GM19395 (cell line): ENCODE data around the gene FOXN3.
"Not testable (repeated sequence)": the region's sequence is repeated elsewhere in the genome, so short reads cannot be mapped to it uniquely, and the experiment has no call there.

ENCODE experiments used
- ATAC-seq: cut with Tn5 transposase; IDR thresholded peaks from one replicate; pipeline ENCODE4 v1.9.1; 2021; ENCODE audit warnings: mild to moderate bottlenecking, moderate library complexity; ENCODE audit not compliant: unreplicated experiment

Gene FOXN3

GRCh38 chr14:89111232-89111631, 305.8 kb downstream of the FOXN3 start:
- ATAC-seq = not testable (repeated sequence)

GRCh38 chr14:89110110-89110509, 306.9 kb downstream of the FOXN3 start:
- no peak for ATAC-seq

- no peak for ATAC-seq
Observed at GRCh38 chr14:89108608-89109007, 308.4 kb downstream of the FOXN3 start.

GRCh38 chr14:89107626-89108025, 309.4 kb downstream of the FOXN3 start:
- ATAC-seq = no peak
